GM10266 (cell line): ENCODE data around the gene ADGRG6.

ENCODE experiments used
- DNase-seq: peaks from one replicate; pipeline ENCODE4 v3.0.0; 2012; ENCODE audit errors: extremely low spot score
- CTCF ChIP-seq: IDR thresholded peaks from 2 replicates; pipeline ENCODE4 v1.5.1; 2012; ENCODE audit warnings: mild to moderate bottlenecking, low read depth; ENCODE audit not compliant: control insufficient read depth, insufficient read depth; ENCODE audit errors: missing control alignments

Gene ADGRG6

GRCh38 chr6:142301651-142302391 lies at the start of gene ADGRG6:
Gene ADGRG6 (plus strand): TSS chr6:142302007. CDS start chr6:142302330, 323 bp downstream.
- DNase-seq, result peak; percentile 33
- no peak for TF ChIP-seq CTCF

- no peak for DNase-seq
- no peak for TF ChIP-seq CTCF
Measured at GRCh38 chr6:142254513-142254912, 47.3 kb upstream of the ADGRG6 start.

- TF ChIP-seq CTCF, result no peak
- no peak for DNase-seq
Measured at GRCh38 chr6:142255785-142256184, 46.0 kb upstream of the ADGRG6 start.

- no peak for DNase-seq
- TF ChIP-seq CTCF, result no peak
Measured at GRCh38 chr6:142258305-142258704, 43.5 kb upstream of the ADGRG6 start.

- TF ChIP-seq CTCF, result no peak
- DNase-seq, result no peak
Measured at GRCh38 chr6:142258757-142259156, 43.0 kb upstream of the ADGRG6 start.

- DNase-seq, result no peak
- TF ChIP-seq CTCF, result no peak
Measured at GRCh38 chr6:142260748-142261147, 41.1 kb upstream of the ADGRG6 start.

GRCh38 chr6:142262231-142262630 lies 39.6 kb upstream of the ADGRG6 start:
- TF ChIP-seq CTCF, result no peak
- no peak for DNase-seq
